LHCN-M2 (cell line): ENCODE data around the gene WWC2. TPM values are rescaled to one million over a fixed set of nuclear protein-coding genes. Genes with fewer than 3 reads are reported as not detected.
"Not testable (repeated sequence)": the region's sequence is repeated elsewhere in the genome, so short reads cannot be mapped to it uniquely, and the experiment has no call there.

Experiments used
- DNase-seq: peaks from one replicate; pipeline ENCODE4 v3.0.0-alpha.2; 2012; ENCODE audit warnings: low read depth
- total RNA-seq: library from RNA; depleted of rRNA; stranded (reverse); fragments of >200 nt; gene quantifications from 2 replicates; pipeline ENCODE4 v1.2.3, GENCODE V29; 2014

WWC2 gene
- total RNA-seq, 1 experiment from 2014 or later: 14.3 TPM

DNA sequence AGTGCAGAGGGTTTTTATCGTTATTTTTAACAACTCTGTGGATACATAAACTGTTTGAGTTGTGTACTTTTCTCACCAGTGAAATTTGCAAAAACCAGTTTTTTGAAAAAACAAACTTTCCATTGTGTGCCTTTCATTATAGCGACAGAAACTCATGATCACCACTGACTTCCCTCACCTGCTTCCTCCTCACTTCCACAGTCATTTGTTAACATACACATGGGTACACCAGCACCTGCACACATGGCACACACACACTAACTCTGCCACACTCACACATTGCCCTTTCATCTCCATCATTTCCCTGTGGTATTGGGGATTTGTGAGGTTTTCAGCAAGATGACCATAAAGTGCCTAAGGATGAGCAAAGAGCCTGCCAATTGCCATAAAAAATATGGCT, 200.4 kb downstream of the WWC2 start:
- DNase-seq: no peak

DNA sequence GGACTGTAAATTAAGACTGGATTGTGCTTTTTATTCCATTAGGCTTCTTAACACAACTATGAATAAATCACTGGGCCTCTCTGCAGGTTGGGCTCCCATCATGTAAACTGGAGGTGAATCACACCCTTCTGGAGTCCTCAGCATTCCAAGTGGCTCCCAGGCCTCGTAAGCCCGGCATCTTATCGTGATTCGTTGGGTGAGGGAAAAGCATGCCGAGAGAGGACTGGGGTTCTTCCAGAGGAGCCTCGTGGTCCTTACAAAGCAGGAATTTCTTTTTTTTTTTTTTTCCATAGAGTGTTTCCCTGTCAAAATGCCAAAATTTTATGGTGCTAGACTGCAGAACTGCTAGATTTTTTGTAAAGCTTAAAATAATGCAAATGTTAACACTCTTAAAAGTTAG, 201.0 kb downstream of the WWC2 start:
- DNase-seq: no peak

DNA sequence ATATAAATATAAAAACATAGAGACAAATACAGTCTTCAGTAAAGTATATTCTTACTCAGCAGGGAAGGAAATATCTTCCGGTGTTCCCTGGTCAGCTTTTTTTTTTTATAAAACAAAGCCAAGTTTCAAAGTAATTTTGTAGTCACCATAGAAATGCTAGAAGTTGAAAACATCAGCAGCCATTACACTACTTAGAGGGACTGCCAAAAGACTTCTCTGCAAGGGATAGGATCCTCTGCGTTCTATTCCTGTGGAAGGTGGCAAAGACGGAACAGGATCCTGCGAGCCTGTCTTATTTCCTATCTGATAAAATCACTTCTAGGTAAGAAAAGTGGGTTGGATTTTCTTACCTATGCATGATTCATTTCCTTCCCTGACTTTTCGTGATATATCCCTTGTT, 201.6 kb downstream of the WWC2 start:
- no peak for DNase-seq

DNA sequence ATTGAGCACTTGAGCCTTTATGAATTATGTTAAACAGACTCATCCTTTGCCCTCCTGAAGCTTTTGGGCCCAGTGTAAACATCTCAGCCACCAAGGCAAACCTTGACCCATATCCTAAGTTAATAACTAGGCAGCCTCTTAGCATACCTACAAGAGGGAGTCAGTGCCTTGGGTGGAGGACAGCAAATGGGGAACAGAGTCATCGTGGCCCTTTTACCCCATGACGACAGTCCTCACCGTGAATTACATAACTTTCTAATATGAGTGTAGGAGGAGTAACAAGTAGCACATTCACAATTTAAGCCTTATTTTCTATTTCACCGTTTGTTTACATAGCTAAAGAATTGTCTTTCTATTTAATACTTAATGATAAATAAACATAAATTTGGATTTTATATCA, 204.2 kb downstream of the WWC2 start:
- DNase-seq: no peak

DNA sequence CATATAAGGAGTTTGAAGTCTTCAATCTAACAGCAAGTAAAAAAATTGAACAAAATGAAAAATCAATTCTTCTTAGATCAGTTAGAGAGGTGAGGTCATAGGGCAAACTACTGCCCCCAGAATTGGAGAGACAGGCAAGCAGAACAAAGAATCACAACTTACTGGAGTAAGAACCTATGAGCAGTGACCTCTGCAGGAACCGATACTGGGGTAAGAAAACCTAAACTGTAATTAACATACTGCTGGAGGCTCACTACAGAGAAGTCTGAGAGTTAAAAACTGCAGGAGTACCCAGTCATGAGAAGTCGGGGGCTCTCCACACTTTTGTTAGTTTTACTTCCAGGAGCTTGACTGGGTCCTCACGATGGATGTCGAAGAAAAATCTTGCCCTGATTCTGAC, 205.0 kb downstream of the WWC2 start:
- DNase-seq: no peak

DNA sequence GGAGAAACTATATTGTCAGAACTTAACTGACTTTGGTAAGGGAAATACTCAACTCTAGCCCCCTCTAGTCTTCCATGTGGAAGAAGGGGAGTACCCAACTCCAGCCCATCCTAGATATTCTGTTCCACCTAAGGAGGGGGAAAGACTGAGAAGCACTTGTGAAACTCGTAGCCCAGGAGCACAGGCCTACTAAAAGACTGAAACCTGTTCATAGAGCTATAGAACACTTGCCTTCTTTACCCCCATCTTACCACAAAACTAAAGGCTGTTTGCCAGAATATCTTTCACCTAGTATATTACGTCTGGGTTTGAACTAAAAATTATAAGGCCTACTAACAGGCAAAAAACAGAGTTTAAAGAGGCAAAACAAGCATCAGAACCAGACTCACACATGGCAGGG, 205.5 kb downstream of the WWC2 start:
- no peak for DNase-seq

DNA sequence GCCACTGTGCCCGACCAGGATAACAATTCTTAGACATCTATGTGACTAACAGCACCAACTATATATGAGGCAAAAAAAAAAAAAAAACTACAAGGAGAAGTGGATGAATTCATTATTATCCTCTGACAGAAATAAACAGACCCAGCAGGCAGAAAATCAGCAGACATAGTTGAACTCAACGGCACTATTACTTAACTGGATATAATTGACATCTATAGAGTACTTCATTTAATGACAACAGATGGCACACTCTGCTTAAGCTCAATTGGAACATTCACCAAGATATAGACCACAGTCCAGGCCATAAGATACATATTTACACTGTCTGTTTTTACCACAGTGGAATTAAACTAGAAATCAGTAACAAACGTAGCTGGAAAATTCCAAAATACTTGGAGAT, 207.8 kb downstream of the WWC2 start:
- DNase-seq: no peak

DNA sequence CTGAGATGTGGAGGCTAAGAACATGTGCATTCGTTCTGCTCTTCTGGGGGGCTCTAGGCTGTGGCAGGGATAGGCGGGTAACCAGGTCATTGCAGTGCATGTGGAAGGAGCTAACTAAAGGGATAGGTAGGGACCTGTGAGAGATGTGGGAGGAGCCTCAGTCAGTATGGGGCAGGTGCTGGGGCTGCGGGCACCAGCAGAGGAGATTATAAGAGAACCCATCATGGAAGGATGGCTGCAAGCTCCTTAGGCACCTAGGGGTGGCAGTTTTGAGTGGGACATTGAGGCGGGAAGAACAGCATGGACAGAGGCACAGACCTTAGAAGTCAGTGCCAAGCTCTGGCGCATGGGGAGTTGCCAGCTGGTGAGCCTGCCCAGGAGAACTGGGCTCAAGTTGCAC, 213.8 kb downstream of the WWC2 start:
- DNase-seq: no peak

DNA sequence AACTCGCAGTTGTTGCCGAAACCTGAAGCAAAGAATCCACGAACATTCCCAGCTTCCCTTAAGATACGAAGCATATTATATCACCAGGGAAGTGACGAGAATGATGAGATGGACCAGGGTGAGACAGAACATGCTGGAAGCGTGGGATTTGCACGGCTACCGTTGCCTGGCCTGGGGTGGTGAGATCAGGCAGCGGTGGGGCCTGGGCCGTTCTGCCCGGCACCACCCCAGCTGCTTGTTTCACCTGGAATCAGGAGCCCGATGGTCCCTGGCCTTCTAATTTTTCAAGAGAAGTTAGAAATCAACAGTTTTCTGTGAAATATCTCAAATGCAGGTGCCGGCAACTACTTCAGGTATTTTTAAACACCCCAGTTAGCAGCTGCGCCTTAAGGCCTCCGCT, 215.3 kb downstream of the WWC2 start:
- DNase-seq: no peak

DNA sequence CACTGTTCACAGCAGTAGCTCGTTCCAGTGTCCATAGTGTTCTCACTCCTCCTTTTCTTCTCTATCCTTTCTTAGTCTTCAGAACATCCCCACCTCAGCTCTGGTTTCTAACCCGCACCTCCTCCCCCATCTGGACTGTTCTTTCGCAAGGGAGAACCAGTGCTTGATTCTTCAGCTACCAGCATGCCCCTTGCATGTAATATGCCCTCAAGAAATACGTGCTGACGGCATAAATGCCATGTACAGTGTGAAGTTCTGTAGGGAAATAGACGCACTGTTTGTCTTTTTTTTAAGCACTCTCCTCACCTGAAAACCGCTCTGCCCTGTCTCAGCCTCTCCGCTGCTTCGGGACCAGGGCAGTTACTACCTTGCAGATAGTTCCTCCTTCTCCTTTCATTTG, 215.7 kb downstream of the WWC2 start:
- DNase-seq: no peak

DNA sequence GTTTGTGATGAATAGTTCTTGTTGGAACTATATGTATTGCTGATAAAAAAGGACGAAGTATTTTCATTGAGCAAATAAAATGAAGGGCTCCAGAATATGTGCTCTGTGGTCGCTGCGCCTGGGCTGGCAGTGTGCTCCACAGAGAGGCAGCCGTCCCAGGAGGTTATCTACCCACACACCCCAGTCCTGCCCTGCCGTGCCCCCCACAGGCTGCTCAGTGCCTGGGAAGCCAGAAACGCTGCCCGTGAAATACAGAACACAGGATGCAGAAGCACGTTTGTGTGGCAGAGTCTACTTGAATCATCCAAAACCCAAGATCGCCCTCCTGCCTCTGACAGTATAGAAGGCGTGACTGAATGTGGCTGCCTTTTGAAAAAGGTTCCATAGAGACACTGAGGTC, 219.6 kb downstream of the WWC2 start:
- no peak for DNase-seq

DNA sequence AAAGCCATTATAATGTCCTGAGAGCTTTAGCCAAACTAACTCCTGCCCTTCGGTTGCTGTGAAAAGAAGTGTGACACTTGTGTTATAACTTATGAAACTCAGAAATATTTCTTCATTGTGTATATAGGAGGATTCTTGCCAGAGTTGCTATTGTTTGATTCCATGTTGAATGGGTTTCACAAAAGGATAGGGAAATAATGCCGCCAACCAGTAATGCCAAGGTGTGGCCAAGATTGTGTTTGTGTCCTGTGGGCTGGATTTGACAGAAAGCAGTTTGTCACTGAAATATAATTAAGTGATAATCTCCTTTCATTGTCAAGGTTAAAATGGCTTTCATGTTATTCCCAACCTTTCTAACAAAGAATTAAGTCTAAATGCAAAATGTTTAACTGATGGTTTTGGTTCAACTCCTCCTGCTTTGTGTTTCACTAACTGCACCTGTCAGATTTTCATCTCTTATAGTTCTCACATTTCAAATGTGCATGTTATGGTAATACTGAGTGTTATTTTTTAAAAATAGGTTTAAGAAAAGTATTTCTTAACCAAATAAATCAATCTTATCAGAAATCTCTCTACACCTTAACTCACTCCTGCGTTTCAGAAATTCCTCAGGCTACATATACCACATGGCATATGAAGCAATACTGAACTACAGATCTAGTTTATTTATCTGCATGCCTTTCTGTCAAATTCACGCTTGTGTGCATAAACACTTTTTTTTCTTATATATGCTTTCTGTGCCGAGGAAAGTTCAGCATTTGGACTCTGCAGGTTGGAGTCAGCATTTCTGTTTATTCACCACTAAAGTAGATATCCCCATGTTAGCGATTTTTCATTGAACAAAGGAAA, 221.4 kb downstream of the WWC2 start, which contains the start of gene CLDN22:
Gene CLDN22, minus strand, starts transcription at position 66 of the 849 bp plus-strand sequence. Its CDS starts 58 bp downstream, at position 8.
- DNase-seq: no peak

DNA sequence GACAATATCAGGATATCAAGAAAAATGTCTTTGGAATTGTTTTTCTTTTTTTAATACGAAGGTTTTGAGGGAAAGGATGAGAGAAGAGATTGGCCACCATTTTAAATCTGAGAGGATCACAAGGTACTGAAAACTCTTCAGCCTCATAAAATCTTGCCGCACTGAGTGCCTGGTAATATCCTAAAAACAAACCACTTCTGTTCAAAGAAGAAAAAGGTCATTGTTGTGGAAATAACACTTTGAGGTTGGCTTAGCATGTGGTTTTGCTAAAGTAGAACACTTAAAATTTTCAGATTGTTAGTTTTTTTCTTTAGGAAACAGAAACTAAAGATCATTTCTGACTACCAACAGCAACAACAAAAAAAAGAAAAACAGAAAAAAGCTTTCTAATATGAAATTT, 222.0 kb downstream of the WWC2 start:
- no peak for DNase-seq

DNA sequence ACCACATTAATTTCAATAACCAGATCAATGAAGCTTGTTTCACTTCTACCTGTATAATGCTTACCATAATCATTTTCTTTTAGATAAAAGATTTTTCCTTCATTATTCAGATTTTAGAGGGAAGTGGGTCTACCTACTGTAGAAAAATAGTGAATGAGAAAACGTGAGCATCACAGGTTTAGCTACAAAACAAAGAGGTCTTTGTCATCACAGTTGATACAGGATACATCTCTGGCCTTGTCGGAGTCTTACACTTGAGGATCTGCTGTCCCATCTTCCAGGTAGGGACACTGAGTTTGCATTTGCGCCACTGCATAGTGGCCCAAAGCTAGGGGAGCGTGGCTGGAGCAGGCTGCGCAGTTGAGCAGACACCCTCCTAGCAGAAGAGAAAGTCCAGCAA, 222.5 kb downstream of the WWC2 start:
- DNase-seq: no peak

DNA sequence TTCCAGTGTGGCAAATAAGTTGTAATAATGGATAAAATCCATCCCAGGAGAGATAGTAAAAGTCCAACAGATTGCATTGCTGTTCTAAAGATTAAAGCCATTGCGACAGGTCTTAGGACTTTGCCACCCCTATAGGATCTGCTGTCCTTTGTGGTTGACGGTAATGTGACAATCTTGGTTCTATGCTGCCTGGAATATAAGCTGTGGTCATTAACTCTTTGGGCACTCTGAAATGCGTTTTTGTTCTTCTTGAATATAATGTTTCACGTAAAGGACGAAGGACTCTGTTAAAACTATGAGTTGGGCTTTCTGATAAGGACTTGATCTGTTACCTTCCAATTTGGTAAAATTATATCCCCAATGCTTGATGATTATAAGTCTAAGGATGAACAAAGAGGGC, 223.3 kb downstream of the WWC2 start, which contains the start of gene CLDN24:
Gene CLDN24, minus strand, starts transcription at position 101 of the 400 bp plus-strand sequence. Its CDS starts 0 bp downstream, at position 101.
- no peak for DNase-seq

DNA sequence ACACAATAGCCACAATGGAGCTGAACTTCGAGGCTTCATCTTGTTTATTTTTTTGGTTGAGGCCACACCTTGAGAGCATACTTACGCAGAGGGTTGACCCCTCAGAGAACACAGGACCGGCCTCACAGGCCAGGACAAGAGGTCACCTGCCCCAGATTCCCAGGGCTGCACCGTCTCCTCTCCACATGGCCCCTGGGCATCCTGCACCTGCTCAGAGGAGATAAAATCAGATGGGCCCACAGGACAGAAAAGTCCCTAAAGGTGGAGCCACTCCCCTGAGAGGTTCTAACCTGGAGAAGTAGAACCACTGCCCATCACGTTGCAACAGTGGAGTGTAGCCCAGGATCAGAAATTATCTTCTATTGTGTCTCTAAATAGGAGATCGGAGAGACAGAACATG, 224.2 kb downstream of the WWC2 start:
- DNase-seq: no peak

DNA sequence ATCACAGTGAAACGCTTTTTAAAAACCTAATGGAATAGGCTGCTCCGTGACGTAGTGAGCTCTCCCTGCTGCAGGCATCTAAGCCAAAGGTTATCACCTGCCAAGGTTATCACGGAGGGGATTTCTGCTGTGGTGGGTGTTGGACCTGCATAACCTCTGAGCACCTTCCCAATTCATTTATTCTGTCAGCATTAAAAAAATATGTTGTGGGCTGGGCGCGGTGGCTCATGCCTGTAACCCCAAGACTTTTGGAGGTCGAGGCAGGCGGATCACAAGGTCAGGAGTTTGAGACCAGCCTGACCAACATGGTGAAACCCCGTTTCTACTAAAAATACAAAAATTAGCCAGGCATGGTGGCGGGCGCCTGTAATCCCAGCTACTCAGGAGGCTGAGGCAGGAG, 225.0 kb downstream of the WWC2 start:
- not testable (repeated sequence) for DNase-seq

DNA sequence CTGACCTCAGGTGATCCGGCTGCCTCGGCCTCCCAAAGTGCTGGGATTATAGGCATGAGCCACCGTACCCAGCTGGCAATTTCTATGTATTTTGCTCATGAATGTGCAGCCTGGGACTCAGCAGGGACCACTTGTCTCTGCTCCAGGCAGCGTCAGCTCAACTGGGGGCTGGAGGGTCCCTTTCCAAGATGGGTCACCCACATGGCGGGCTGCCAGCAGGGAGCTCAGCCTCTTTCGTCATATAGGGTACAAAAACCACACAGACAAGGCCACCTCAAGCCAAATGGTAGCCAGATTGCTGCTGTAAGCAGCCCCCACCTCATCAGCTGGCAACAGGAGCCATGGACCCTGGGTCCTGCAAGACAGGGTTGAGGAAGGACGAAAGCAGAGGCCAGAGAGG, 225.6 kb downstream of the WWC2 start:
- DNase-seq: no peak

DNA sequence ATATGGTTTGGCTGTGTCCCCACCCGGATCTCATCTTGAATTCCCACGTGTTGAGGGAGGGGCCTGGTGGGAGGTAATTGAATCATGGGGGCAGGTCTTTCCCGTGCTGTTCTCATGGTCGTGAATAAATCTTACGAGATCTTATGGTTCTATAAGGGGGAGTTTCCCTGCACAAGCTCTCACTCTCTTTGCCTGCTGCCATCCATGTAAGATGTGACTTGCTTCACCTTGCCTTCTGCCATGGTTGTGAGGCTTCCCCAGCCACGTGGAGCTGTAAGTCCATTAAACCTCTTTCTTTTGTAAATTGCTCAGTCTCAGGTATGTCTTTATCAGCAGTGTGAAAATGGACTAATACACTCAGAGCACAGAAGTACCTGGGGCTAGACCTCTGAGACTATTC, 227.3 kb downstream of the WWC2 start:
- DNase-seq: not testable (repeated sequence)

DNA sequence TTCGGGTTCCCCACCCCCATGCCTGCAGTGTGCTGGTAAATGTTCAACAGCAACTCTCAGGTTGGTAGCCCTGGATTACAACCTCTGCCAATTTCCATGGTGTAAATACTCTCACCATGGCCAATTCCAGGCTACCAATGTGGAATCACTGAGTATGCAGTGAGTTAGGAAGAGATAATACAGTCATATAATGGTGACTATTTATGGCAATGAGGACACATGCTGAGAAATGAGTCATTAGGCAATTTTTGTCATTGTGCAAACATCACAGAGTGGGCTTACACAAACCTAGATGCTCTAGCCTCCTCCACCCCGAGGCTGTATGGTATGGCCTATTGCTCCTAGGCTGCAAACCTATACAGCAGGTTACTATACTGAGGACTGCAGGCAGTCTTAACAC, 227.8 kb downstream of the WWC2 start:
- peak; percentile 21 for DNase-seq

DNA sequence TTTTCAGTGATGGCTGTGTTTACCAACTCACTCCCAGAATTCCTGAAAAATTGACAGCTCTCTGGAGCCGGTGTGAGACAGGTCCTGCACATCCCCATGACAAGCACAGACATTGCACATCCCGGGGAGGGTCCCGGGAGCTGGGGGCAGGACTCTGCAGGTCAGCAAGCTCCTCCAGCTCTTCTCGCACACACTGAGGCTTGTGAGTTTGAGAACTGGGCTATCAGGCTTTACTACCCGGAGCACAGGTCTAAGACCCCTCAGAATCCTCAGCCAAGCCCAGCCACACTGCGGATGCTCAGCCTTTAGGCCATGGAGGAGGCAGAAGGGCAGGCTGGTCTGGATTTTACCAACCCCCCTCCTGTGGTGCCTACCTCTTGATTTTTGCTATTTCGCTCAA, 228.8 kb downstream of the WWC2 start:
- DNase-seq: no peak

DNA sequence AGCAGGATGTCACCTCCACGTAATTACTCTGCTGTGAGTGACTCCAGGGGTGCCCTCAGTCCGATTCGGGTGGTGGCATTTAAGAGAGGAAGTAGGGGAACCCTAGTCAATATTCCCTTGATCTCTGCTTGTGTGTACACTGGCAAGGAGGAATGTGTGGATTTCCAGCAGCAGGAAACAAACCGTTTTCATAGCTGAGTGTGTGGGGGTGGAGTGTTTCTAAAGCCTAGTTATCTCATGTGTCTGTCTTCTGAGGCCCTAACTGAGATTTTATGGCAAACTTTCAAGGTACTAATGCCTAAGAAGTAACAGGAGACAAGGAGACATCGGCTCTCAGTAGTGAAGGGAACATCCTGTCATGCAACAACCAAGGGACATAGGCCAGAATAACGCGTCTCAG, 229.8 kb downstream of the WWC2 start:
- DNase-seq: no peak

DNA sequence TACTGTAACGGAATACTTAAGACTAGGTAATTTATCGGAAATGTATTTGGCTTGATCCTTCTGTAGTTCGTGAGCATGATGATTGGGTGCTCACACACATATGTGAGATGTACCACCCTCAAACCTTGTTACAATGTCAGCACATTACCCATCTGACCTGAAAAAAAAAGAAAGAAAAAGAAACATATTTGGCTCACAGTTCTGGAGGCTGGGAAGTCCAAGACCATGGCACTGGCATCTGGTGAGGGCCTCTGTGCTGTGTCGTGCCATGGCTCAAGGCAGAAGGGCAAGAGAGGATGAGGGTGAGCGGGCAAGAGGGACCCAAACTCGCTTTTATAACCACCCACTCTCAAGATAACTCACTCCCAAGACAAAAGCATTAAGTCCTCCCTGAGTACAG, 230.2 kb downstream of the WWC2 start:
- no peak for DNase-seq
